Measurements from ENCODE around the gene FKBP8.

The FKBP8 gene

DNA sequence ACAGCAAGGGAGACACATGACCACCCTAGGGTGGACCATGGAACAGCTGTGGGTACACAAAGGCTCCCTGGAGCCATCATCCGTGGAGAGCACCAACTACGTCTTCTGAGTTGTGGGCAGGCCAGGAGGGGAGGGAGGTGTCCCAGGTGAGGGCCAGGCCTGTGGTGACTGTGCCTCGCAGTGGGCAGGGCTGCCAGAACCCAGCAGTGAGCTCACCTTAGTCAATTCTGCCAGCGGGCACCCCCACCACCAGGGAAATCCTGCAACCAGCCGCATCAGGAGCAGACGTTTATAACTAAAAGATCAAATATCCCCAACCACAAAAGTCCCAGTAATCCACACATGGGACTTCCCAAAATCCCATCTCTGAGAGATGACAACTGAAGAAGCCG is 41.1 kb downstream of the FKBP8 start:
- no peak for DNase-seq (ENCODE audit: low read depth, low spot score)

DNA sequence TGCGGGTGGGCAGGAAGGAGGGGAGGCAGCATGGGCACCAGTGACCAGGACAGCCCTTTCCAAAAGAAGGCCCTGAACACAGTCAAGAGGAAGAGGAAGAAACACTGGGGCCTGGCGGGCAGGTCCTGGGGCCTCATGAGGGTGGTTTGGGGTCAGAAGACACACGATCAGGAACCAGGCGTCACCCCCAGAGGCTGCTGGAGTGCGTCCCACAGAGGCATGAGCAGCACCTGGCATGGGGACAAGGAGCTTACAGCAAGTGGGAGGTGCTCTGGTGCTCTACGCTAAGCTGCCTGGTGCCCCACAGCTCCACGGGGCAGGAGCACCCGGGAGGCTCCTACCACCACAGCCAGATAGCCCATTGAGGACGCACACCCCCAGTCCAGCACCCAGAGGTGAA is 41.5 kb downstream of the FKBP8 start:
- no peak for DNase-seq (ENCODE audit: low read depth, low spot score)

DNA sequence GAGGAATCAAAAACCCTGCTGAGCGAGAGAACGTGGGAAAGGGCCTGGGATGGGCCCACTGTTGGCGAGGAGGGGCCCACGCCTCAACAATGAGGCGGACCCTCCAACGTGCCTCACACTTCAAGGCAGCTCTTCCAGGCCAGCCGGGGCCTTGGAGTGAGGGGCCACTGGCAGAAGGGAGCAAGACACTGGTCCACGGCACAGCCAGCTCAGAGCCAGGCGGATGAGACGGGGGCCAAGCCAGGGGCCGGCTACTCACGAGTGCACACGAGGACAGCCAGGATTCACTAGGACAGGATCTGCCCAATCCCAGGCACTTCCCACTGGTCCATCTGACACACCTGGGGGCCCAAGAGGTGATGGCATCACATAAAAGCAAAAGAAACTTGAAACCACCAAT is 42.0 kb downstream of the FKBP8 start:
- no peak for DNase-seq (ENCODE audit: low read depth, low spot score)

DNA sequence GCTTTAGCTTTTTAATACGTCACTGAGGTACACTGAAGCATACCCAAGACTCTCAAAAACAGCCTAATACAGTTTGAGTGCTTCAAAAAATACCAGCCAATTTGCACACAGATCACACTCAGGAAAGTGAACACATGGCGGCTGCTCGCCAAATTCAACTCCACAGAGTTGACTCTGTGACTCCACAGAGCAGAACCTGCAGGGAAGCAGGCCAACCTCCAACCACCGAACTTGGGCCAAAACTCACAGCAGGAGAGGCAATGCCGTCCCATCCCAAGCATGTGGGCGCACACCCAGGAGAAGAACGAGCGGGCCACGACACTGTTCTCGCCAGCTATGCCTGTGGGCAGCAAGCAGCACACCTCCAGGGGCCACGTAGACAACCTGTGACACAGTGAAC is 42.6 kb downstream of the FKBP8 start:
- DNase-seq (ENCODE audit: low read depth, low spot score) = no peak

DNA sequence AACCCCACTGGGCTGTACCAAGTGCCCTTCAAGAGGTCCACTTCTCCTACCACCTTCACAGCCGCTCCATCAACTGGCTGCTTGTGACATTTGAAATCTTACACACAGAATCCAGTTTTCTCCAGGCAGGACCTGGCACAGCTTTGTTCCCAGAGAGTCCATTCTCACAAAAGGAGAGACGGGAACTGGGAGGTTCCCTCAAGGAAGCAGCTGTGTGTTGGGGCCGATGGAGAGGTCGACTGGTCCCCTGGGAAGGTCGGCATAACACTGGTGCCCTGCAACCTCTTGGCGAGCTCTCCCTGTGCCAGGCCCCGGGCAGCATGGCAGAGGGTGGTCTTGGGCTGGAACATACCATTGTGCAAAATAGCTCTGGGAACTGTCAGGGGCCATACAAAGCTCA is 43.0 kb downstream of the FKBP8 start:
- no peak for DNase-seq (ENCODE audit: low read depth, low spot score)

DNA sequence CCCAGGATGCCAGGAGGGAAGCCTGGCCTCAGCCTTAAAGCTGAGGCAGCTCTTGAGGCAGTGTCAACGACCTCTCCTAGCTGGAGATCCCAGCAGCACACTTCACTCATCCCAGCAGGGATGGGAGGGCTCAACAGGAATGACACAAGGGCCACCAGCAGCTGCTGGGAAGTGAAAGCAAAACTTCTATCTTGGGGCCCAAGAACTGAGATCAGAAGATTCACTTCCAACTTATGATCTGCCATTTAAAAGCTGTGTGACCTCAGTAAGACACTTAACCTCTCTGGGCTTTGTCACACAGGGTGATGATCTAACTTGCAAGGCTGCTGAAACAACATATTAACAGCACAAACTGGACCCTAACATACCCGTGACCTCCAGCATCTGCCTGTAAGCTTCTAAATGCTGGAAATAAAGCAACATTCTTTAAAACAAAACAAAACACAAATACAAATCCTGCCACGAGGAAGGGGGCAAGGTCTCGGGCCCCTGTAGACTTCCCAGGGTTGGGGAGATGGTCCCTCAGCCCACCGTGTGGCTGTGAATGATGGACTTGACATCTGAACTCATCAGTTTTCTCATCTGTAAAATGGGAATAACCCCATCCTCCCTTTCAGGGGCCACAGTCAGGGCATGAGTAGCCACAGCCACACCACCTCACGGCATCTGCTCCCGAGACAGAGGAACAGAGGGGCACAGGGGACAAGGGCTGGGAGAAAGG is 44.2 kb downstream of the FKBP8 start:
- DNase-seq (ENCODE audit: low read depth, low spot score) = no peak

DNA sequence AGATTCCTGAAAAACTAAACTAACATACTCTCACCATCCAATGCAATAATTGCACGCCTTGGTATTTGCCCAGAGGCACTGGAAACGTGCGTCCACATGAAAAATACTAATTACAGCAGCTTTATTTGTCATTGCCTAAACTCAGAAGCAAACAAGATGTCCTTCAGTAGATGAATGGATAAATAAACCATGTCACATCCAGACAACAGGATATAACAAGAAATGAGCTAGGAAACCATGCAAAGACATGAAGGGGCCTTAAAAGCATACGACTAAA is 46.5 kb downstream of the FKBP8 start:
- DNase-seq (ENCODE audit: low read depth, low spot score) = no peak

DNA sequence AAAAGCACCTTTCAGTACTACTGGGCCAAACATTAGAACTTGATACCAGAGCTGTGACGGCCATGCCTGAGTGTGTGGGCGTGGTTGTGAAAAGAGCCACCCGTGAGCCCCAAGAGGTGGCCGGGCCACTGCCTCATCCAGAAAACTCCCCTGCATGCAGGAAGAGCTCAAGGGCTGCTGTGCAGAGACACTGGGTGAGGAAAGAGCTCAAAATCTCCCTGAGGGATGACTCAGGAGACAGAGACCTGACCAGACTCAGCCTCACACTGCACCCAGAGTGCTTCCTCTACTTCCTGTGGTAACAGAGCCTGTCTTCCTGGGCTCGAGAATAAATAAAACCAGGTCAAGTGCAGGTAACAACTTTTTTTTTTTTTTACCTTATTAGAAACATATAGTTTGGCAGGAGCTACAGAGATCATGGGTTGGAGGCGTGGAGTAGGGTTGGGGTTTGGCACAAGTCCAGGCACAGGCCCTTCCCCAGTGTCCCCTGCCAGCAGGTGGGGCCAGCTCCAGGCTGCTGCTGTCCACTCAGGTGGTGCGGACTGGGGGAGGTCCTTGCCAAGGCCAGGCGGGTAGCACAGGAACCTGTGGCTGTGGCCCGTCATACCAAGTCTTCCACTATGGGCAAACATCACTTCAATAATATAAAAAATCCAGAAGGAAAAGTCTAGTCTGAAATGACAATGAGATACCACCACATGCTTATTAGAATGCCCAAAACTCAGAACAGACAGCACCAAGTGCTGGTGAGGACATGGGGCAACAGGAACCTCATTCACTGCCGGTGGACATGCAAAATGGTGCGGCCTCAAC is 47.0 kb downstream of the FKBP8 start:
- DNase-seq (ENCODE audit: low read depth, low spot score) = no peak

DNA sequence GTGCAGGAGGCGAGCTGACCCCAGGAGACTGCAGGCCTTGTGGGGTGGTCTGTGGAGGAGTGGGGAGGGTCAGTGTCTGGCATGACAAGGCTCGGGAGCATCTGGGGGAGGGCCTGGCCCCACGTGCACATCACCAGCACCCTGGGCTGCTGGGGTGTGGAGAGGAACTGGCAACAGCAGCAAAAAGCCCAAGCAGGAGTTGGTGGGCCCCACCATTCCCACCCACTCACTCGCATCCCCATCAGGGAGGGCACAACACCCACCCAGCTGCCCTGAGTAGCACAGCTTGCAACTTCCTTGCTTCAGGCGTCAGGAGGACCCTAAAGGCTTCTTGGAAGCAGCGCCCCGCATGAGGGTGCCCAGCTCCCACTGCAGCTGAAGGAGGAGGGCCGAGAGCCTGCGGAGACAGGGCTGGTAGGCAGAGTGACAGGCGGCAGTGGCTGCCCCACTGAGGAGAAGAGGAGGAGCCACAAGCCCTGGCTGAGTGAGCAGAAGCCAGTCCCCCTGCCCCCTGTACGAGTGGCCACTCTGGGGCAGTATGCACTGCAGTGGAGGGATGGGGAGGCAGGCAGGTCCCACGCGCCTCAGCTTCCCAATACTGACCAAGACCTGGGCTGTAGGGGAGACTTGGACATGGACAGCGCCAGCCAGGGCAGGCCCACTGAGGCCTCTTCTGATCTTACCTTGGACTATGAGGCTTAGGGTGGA is 48.0 kb downstream of the FKBP8 start:
- no peak for DNase-seq (ENCODE audit: low read depth, low spot score)

DNA sequence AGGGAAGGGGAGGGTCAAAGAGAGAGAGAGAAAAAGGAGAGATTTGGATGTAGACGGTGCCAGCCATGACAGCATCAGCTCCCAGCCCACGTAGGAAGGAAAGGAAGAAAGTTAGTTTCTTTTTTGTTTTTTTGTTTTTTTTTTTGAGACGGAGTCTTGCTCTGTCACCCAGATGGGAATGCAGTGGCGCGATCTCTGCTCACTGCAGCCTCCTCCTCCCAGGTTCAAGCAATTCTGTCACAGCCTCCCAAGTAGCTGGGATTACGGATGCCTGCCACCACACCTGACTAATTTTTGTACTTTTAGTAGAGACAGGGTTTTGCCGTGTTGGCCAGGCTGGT is 49.1 kb downstream of the FKBP8 start:
- DNase-seq (ENCODE audit: low read depth, low spot score) = no peak

DNA sequence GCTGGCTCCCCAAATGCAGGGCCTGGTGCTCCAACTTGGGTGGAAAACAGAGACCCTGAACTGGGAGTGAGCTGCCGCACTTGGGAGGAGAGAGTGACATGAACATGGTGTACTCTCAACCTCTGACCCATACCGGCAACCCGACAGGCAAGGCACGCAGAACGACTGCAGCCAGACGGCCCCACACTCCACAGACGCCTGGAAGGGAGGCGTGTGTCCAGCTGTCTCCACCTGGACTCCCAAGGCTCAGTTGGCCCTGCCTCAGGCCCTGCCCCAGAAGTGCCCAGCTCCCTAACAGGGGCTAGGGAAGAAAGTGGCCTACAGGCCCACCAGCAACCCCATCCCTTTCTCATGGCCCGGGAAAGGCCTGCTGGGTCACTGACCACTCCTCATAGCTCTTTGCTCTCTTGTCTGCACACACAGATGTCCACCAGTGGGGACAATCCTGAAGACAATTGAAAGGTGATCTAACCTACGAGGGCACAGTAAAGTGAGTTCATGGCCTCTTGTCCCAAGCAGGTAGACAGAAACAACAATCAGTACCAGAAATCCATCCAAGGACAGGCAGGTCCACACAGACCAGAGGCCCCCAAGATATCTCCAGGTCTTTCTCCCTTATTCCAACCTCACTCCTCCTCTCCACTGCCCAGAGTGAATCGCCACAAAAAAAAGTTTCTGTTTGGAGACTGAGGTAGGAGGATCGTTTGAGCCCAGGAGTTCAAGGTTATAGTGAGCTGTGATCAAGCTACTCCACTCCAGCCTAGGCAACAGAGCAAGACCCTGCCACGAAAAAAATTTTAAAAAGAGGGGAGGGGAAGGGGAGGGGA is 49.7 kb downstream of the FKBP8 start:
- no peak for DNase-seq (ENCODE audit: low read depth, low spot score)

DNA sequence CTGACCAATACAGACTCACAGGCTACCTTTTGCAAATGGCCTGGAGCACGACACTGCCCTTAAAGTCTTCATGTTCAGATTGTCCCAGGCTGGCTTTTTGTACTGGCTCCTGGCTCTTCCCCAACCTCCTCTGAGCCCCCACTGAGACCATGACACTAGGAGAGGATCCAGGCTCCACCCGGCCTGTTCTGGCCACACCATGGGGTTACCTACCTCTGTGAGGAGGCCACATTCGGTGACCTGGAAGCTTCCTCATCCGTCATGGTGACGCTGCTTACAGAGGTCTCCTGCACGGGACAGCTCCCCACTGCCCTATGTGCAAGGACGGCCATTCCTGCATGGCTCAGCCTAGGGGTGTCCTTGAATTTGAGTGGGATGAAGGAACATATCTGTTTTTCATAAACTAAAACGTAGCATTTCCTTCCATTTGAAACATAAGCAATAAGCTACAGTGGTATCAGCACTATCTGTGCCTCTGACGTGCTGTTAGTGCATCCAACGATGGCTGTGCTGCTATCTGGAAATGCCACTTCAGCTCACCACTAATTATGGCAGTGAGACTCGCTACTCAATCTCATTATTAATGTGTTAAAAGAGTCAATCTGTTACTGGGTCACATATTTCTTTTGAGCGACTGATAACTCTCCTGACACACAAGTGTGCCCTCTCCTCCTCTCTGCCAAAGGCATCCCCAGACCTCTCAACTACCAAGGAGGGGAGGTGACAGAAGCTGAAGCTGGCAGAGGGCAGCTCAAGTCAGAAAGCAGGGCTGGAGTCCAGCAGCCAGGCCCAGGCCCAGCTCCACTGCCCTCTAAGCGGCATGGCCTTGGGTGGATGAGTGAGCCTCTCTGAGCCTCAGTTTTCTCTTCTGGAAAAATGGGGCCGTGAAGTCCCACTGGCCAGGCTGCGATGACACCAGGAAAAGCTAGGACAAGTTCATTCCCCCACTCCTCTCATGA is 51.1 kb downstream of the FKBP8 start:
- DNase-seq (ENCODE audit: low read depth, low spot score) = no peak

DNA sequence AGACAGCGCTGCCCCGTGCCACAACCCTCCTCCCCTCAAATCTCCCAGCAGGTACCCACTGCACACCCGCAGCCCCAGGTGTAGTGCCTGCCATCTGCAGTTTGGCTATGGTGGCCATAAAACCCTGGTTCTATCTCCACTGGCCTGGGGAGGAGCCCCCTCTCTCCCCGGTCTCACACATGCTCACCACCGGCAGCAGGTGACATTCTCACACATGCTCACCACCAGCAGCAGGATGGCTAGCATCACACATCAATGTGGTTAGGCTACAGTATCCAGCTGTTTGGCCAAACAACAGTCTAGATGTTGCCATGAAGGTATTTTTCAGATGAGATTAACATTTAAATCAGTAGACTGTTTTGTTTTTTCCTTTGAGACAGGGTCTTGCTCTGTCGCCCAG is 52.6 kb downstream of the FKBP8 start:
- DNase-seq (ENCODE audit: low read depth, low spot score) = no peak

DNA sequence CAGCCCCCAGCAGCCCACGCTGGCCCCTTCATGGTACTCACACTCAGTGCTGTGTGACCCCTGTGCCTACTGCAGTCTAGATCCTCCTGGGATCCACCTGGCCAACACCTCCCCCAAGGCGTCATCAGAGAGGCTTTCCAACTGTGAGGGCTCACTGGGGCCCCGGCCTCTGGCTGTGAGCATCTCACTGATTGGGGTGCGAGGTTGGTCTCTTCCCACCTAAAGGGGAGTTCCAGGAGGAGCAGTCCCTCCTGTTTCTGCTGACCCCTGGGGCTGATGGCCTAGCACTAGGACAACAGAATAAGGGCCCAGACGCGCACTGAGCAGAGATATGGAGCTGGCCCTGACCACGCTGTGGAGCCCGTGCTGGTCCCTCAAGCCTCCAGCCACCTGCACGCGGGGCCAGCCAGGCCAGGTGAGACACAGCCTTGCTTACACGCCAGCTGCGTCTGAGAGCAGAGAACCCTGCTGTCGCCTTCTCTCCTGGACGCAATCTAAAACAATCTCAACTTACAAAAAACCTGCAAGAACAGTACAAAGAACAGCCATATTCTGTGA is 53.7 kb downstream of the FKBP8 start:
- no peak for DNase-seq (ENCODE audit: low read depth, low spot score)

DNA sequence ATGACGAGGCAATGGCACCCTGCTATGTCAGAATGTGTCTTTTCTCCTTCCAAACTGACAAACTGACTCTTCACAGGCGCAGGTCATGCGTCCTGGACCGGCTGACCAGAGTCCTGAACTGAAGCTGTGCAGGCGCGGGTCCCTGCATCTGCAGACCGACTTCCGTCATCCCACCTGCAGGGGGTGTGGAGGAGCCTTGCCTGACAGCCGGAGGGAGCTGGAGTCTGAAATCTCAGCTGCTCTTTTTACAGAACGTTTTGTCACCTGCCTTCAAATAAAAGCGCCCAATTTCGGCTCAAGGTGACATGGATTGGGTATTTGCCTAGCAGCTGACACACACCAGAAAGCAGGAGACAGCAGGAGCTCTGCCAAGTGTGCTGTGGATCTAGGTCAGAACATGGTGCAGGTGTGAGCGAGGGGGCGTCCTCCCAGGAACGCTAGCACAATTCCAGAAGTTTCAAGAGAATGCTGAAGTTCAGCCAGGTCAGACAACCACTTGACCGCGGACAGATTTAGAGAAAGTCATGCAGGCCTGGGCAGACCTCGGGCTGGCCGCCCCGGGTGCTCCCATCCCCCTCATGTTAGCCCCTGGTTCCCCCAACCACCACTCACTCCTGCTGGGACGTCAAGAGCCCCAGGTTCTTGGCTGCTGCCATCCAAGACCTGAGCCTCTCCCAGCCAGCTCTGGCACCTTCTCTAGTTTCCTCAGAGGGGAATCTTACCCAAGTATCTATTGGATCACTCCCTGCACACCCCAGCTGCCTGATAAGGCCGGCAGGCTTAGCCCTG is 54.3 kb downstream of the FKBP8 start:
- DNase-seq (ENCODE audit: low read depth, low spot score) = no peak

DNA sequence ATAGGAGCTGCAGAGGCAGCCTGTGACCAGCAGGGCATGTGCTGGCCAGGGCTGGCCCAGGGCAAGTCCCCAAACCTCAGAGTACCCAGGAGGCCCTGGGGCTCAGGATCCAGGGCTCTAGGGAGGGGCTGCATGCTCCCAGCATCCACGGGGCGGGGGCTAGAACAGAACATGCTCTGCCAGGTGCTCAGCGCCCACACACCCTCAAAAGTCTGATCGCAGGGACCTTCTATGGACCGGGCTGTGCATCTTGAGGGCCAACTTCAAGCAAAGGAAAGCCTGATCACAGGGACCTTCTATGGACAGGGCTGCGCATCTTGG is 55.0 kb downstream of the FKBP8 start:
- DNase-seq (ENCODE audit: low read depth, low spot score) = no peak

DNA sequence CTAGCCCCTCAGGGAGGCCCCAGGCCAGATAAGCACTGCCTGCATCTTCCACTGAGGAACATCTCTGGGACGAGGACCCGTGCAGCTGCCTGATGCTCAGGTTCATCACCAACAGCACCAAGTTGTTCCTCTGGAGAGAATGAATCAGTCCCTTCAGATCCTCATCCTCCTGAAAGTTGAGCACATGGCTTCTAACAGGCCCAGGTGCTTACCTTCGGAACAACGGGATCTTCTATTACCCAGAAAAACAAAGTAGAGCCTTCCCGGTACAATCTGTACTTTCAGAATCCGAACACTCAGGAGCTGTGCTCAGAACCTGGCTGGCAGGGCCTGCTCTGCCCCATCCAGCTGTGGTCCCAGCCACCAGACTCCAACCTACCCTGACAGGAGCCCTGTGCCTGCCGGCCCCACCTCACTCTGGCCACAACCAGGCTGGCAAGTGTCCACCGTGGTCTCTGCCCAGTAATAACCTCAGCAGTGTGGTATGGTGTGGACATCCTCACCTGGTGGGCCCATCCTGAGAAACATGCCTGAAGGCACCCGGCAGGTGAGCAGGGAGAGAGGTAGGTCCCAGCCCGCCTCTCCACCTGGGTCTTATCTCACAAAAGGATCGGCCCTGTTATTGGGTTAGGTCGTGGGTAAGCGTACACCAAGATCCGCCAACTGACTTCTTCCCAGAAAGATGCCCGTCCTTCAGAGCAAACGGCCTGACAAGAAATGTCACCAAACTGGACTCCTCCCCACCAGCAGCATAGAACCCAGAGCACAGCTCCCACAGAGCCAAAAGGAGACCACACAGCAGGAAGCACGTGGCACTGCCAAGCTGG is 55.6 kb downstream of the FKBP8 start:
- no peak for DNase-seq (ENCODE audit: low read depth, low spot score)

DNA sequence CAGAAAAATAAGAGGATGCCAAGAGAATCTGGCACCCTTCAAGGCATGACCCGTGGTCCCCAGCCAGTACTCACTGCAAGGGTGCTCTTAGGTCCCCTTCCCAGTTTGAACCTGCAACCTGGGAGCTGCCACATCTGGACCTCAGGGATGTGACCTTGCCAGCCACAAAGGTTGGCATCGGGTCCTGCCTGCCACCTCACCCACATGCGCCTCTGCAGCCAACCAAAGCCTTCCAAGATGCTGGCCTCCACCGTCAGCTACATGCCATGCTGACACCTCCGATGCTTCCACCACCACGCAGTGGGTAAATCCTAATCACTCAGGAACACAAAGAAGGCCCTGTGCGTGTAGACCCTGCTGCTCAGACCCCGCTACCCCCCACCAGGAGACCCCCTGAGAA is 56.6 kb downstream of the FKBP8 start:
- DNase-seq (ENCODE audit: low read depth, low spot score) = no peak

DNA sequence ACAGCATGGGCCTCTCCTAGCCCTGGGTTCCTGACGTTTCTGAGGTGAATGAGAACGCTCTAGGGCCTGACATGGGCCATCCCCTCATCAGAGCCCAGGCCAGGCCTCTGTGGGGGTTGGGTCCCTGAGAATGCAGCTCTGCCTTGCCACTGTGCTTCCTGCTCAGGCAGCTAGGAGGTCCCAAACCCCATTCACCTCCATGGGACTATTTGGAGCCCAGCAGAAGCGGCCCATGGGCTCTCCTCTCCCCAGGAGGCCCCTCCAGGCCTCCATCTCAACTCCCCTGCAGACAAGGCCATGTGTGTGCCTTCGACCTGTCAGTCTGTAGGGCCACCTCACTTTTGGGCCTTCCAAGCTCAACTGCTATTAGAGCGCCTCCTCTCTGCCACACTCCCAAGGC is 58.4 kb downstream of the FKBP8 start:
- DNase-seq (ENCODE audit: low read depth, low spot score) = no peak
